Karpas-422 (cell line): ENCODE results near the gene ANKZF1. TPM values are rescaled to one million over a fixed set of nuclear protein-coding genes. Genes with fewer than 3 reads are reported as not detected.
A peak's percentile ranks its signal among the peaks of the same experiment; 100 is the strongest.

Experiments
- DNase-seq: peaks from one replicate; pipeline ENCODE4 v3.0.0-alpha.2; 2015
- H2AFZ ChIP-seq: fragments of 200-600 bp; sonication (generic); 2 replicates; pipeline ENCODE4 v1.6.1; 2014; ENCODE audit warnings: antibody characterized with exemption, low read length, mixed read lengths
- H3K27ac ChIP-seq: fragments of 200-600 bp; sonication (generic); 2 replicates; pipeline ENCODE4 v1.5.1; 2014; ENCODE audit warnings: mild to moderate bottlenecking, low read length, moderate library complexity
- H3K27me3 ChIP-seq: fragments of 200-600 bp; sonication (generic); 2 replicates; pipeline ENCODE4 v1.6.1; 2014; ENCODE audit warnings: low read length, mixed read lengths
- H3K36me3 ChIP-seq: fragments of 200-600 bp; sonication (generic); 2 replicates; pipeline ENCODE4 v1.6.1; 2014; ENCODE audit warnings: low read length, mixed read lengths; ENCODE audit not compliant: insufficient read depth
- H3K4me1 ChIP-seq: fragments of 200-600 bp; sonication (generic); 2 replicates; pipeline ENCODE4 v1.6.1; 2014; ENCODE audit warnings: mild to moderate bottlenecking, low read length, mixed read lengths
- H3K4me2 ChIP-seq: fragments of 200-600 bp; sonication (generic); 2 replicates; pipeline ENCODE4 v1.6.1; 2014; ENCODE audit warnings: low read length, low read depth, mild to moderate bottlenecking; ENCODE audit not compliant: poor library complexity, severe bottlenecking
- H3K4me3 ChIP-seq: fragments of 200-600 bp; sonication (generic); 2 replicates; pipeline ENCODE4 v1.5.1; 2014; ENCODE audit warnings: mild to moderate bottlenecking, antibody characterized with exemption, low read length, mixed read lengths
- H3K79me2 ChIP-seq: fragments of 200-600 bp; sonication (generic); 2 replicates; pipeline ENCODE4 v1.6.1; 2014; ENCODE audit warnings: mild to moderate bottlenecking, low read length, mixed read lengths
- H3K9ac ChIP-seq: fragments of 200-600 bp; sonication (generic); 2 replicates; pipeline ENCODE4 v1.6.0; 2014; ENCODE audit warnings: low read length
- H3K9me2 ChIP-seq: fragments of 200-600 bp; sonication (generic), shearing (Covaris generic); replicated peaks from 2 replicates; pipeline ENCODE4 v1.6.0; 2014; ENCODE audit warnings: mild to moderate bottlenecking, low read length, moderate library complexity; ENCODE audit not compliant: insufficient read depth
- H3K9me3 ChIP-seq: fragments of 300-700, 200-600 bp; sonication (generic); 2 replicates; pipeline ENCODE4 v1.6.1; 2014; ENCODE audit warnings: low read length, mixed read lengths
- H4K20me1 ChIP-seq: fragments of 200-600 bp; sonication (generic); 2 replicates; pipeline ENCODE4 v1.6.1; 2014; ENCODE audit warnings: mild to moderate bottlenecking, antibody characterized with exemption, low read length, low read depth; ENCODE audit not compliant: insufficient read depth
- total RNA-seq: library from RNA; depleted of rRNA; stranded (reverse); fragments of >200 nt; shearing (Covaris generic); gene quantifications from 2 replicates; pipeline ENCODE4 v1.2.3, GENCODE V29; 2014; ENCODE audit warnings: low replicate concordance

Gene ANKZF1
- total RNA-seq, 1 experiment from 2014 or later, result 159 TPM

GRCh38 chr2:219245899-219246230 is 16.3 kb downstream of the ANKZF1 start:
- no peaks in the 10 kb centered on the region; the same call in 1 of the 2 replicates for H3K36me3 ChIP-seq
- no peaks in the 10 kb centered on the region for H3K9me3 ChIP-seq
- H3K4me2 ChIP-seq, result peak overlapping the region; percentile 96
- H3K9me2 ChIP-seq, result no peaks in the 10 kb centered on the region
- H3K27ac ChIP-seq, result peak overlapping the region; percentile 54
- DNase-seq, result no peak
- H3K9ac ChIP-seq, result peak overlapping the region; percentile 94
- H3K4me1 ChIP-seq, result peaks cover 50% of the 10 kb centered on the region
- peak overlapping the region; percentile 94 for H3K4me3 ChIP-seq
- no peaks in the 10 kb centered on the region for H3K27me3 ChIP-seq
- H4K20me1 ChIP-seq, result 0 out of 2 replicates have a peak, but pooled peaks cover 5% of the 10 kb centered on the region
- H2AFZ ChIP-seq, result no peak overlapping the region; the same call in 1 of the 2 replicates
- peaks cover 16% of the 10 kb centered on the region for H3K79me2 ChIP-seq

- Histone ChIP-seq H4K20me1 (peaks cover 10% of the 10 kb centered on the region; the same call in 1 of the 2 replicates), H3K9me3 (no peaks in the 10 kb centered on the region), H3K79me2 (peaks cover 22% of the 10 kb centered on the region), H3K4me3 (peak overlapping the region; percentile 94; the same call in 1 of the 2 replicates), H3K27me3 (no peaks in the 10 kb centered on the region), H3K27ac (no peak overlapping the region), H3K9me2 (no peaks in the 10 kb centered on the region), H3K36me3 (no peaks in the 10 kb centered on the region; the same call in 1 of the 2 replicates), H3K4me2 (peak overlapping the region; percentile 96), H3K4me1 (peaks cover 57% of the 10 kb centered on the region), H3K9ac (peak overlapping the region; percentile 94), H2AFZ (no peak overlapping the region)
- DNase-seq, result no peak
Measured at GRCh38 chr2:219246559-219246958, 17.0 kb downstream of the ANKZF1 start.

- Histone ChIP-seq H4K20me1 (peaks cover 19% of the 10 kb centered on the region; the same call in 1 of the 2 replicates), H3K36me3 (no peaks in the 10 kb centered on the region; the same call in 1 of the 2 replicates), H3K9ac (no peak overlapping the region), H3K27ac (no peak overlapping the region), H3K79me2 (peaks cover 36% of the 10 kb centered on the region), H3K4me3 (no peak overlapping the region), H3K9me2 (no peaks in the 10 kb centered on the region), H3K4me2 (no peak overlapping the region), H3K27me3 (no peaks in the 10 kb centered on the region), H3K4me1 (peaks cover 67% of the 10 kb centered on the region), H3K9me3 (no peaks in the 10 kb centered on the region), H2AFZ (no peak overlapping the region)
- no peak for DNase-seq
Measured at GRCh38 chr2:219247678-219248642, 18.4 kb downstream of the ANKZF1 start.

GRCh38 chr2:219248845-219249202 is 19.2 kb downstream of the ANKZF1 start:
- Histone ChIP-seq H3K79me2 (peaks cover 43% of the 10 kb centered on the region), H3K9ac (peak overlapping the region; percentile 54; the same call in 1 of the 2 replicates), H2AFZ (no peak overlapping the region)

GRCh38 chr2:219249203-219249980 is 19.8 kb downstream of the ANKZF1 start:
- Histone ChIP-seq H3K4me3 (peak overlapping the region; percentile 16; the same call in 1 of the 2 replicates), H4K20me1 (peaks cover 19% of the 10 kb centered on the region; the same call in 1 of the 2 replicates), H3K9ac (peak overlapping the region; percentile 54), H2AFZ (no peak overlapping the region), H3K9me2 (no peaks in the 10 kb centered on the region), H3K36me3 (no peaks in the 10 kb centered on the region; the same call in 1 of the 2 replicates), H3K27ac (peak overlapping the region; percentile 83), H3K4me2 (peak overlapping the region; percentile 39), H3K9me3 (no peaks in the 10 kb centered on the region), H3K27me3 (no peaks in the 10 kb centered on the region), H3K79me2 (peaks cover 43% of the 10 kb centered on the region), H3K4me1 (peaks cover 75% of the 10 kb centered on the region)
- DNase-seq, result peak; percentile 56

More at GRCh38 chr2:219248845-219249202, 19.2 kb downstream of the ANKZF1 start:
- H4K20me1 ChIP-seq, result peaks cover 19% of the 10 kb centered on the region; the same call in 1 of the 2 replicates
- H3K36me3 ChIP-seq, result no peaks in the 10 kb centered on the region; the same call in 1 of the 2 replicates
- H3K4me3 ChIP-seq, result peak overlapping the region; percentile 16; the same call in 1 of the 2 replicates
- peak overlapping the region; percentile 39 for H3K4me2 ChIP-seq
- no peak for DNase-seq
- peak overlapping the region; percentile 83 for H3K27ac ChIP-seq
- peaks cover 73% of the 10 kb centered on the region for H3K4me1 ChIP-seq
- no peaks in the 10 kb centered on the region for H3K9me2 ChIP-seq
- no peaks in the 10 kb centered on the region for H3K9me3 ChIP-seq
- H3K27me3 ChIP-seq, result no peaks in the 10 kb centered on the region

- peak overlapping the region; percentile 39 for H3K4me2 ChIP-seq
- no peak overlapping the region; the same call in 1 of the 2 replicates for H3K4me3 ChIP-seq
- H2AFZ ChIP-seq, result no peak overlapping the region
- H3K4me1 ChIP-seq, result peaks cover 78% of the 10 kb centered on the region
- H3K36me3 ChIP-seq, result no peaks in the 10 kb centered on the region; the same call in 1 of the 2 replicates
- peaks cover 19% of the 10 kb centered on the region; the same call in 1 of the 2 replicates for H4K20me1 ChIP-seq
- no peaks in the 10 kb centered on the region for H3K9me3 ChIP-seq
- H3K9ac ChIP-seq, result peak overlapping the region; percentile 54
- H3K27me3 ChIP-seq, result no peaks in the 10 kb centered on the region
- no peaks in the 10 kb centered on the region for H3K9me2 ChIP-seq
- peaks cover 43% of the 10 kb centered on the region for H3K79me2 ChIP-seq
- H3K27ac ChIP-seq, result peak overlapping the region; percentile 83
- no peak for DNase-seq
Measured at GRCh38 chr2:219250049-219250781, 20.6 kb downstream of the ANKZF1 start.

GRCh38 chr2:219251656-219252055 is 22.1 kb downstream of the ANKZF1 start:
- no peak overlapping the region for H2AFZ ChIP-seq
- peak overlapping the region; percentile 92 for H3K4me3 ChIP-seq
- no peaks in the 10 kb centered on the region for H3K27me3 ChIP-seq
- H3K9ac ChIP-seq, result peak overlapping the region; percentile 83
- no peaks in the 10 kb centered on the region for H3K9me2 ChIP-seq
- no peaks in the 10 kb centered on the region; the same call in 1 of the 2 replicates for H3K36me3 ChIP-seq
- H3K9me3 ChIP-seq, result no peaks in the 10 kb centered on the region
- peak overlapping the region; percentile 88 for H3K4me2 ChIP-seq
- peaks cover 69% of the 10 kb centered on the region for H3K4me1 ChIP-seq
- H3K79me2 ChIP-seq, result peaks cover 30% of the 10 kb centered on the region
- peak overlapping the region; percentile 71; the same call in 1 of the 2 replicates for H3K27ac ChIP-seq
- H4K20me1 ChIP-seq, result peaks cover 23% of the 10 kb centered on the region; the same call in 1 of the 2 replicates
- DNase-seq, result no peak
